Glomerular visceral epithelial cell (primary cell): ENCODE data around the gene HECW1.

ENCODE experiments used
- DNase-seq: peaks from one replicate; pipeline ENCODE4 v3.0.0-alpha.2; 2016; ENCODE audit errors: extremely low spot score

HECW1 gene

DNA sequence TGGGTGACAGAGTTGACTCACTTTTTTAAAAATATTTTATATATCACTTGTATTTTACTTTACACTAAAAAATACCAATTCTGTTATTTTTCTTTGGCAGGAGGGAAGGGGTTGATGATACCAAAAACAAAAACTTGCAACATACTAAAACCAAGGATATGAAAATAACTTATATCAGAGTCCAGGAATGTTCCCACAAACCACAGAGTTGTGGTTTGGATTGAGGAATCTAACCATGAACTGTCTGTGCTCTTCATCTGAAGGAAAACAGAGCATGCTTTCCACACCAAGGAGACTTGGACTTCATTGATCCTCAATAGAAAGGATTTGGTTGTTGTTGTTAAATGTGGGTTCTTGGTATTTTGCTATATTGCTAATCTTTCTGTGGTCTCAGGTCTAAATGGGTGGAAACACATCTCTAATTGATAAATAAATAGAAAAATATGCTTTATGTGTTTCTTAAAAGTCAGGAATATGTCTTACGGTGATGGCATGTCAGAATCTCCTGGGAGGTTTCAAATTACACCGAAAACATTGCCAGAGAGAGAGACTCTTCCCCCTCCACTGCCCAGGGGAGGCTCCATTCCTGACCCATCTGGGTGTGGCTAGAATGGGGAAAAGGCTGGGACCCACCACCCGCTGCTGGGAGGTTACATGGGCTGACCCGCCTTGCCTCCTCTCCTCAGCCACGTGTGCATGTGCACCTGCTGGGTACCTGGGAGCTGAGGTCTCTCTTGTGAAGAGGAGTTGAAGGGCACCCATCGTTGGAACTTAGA, 423.6 kb downstream of the HECW1 start:
- DNase-seq: peak; percentile 88

DNA sequence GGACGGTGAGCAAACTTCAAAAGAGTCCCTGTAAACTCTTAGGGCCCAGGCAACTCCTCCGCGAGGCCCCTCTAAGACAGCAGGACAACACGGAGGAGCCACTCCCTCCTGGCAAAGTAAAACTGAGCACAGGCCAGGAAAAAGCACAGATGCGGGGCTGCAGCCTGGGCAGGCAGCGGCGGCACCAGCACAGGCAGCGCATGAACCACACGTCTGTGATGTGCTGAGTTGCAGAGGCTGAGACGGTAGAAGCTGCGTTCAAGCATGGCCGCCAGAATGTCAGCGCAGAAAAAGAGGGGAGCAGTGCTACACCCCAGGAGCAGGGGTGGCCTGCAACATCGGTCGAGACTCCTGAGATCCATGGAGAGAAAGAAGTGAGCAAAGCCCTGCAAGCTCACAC, 424.3 kb downstream of the HECW1 start:
- no peak for DNase-seq

DNA sequence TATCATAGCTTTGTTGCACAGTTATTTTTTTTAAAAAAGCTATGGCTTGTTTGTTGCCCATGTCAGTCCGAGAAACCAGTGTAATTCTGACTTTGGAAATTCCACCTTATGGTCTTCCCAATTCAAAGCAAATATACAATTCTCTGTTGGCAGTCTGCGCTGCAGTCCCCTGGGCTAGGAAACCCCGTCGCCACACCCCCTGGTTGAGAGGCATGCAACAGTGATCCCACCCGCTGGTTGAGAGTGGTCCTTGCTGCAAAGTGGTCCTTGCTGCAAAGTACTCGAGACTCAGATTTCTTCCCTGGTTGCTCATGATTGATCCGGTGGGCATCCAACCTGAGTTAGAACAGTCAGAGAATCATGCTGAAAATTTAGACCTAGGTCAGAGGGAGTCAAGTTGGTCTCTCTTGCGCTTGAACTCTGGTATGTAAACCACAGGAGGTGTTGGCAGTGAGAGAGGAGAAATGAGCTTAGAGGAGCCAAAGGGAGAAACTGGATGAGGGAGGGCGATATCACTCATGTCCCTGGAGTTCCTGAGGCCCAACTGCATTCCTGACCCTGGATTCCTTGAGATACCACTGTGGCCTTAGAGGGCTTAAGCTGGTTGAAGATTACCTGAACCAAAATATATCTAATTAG, 425.4 kb downstream of the HECW1 start:
- peak; percentile 88 for DNase-seq

DNA sequence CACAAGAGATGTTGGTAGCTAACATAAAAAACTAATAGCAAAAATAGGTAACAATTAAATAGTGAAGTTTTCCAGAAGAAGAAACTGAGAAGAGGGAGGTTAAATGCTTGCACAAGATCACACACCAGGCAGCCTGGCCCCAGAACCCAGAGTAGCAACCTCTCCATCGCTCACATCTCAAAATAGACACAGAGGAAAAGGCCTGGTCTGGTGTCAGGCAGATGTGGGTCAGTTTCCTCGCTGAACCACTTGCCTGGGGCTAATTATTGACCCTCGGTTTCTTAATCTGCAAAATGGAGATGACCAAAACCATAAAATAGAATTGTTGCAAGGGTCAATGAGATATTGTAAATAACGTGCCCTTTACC, 425.9 kb downstream of the HECW1 start:
- DNase-seq: no peak

DNA sequence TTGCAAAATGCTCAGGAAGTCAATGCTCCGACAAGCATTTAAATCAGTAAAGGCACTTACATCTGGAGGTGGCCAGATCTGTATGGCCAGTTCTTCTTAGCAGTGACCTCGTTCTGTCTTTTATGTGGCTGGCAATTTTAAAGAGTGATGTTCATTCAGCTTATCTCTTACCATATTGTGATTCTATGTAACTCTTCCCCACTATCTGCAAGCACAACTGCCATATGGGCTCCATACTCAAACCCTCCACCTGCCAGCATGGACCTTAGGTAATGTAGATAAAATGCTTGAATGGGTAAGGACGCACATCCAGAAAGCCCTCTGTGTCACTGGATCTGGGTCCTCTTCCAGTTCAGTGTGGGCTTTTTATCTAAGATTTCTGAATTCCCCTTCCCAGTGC, 428.0 kb downstream of the HECW1 start:
- DNase-seq: no peak

DNA sequence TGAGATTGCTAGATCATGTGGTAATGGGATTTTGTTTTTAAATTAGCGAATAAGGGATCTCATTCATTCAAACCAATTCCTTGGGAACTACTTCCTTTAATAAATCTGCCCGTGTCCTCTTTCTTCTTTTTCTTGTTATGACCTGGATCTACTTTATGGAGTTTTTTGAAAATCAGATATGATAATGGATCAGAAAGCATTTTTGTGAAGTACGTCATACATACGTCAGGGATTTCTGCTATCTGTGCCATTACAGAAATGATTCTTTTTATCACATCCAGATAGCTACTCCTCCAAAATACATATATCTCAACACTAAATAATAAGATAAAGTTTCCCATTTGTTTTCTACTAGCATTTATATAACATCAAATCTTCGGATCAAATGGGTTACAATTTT, 430.3 kb downstream of the HECW1 start:
- no peak for DNase-seq

GRCh38 chr7:43546231-43546630, 433.8 kb downstream of the HECW1 start:
- no peak for DNase-seq

GRCh38 chr7:43550427-43550826, 438.0 kb downstream of the HECW1 start:
- DNase-seq: no peak

GRCh38 chr7:43552122-43552521, 439.7 kb downstream of the HECW1 start:
- no peak for DNase-seq

- DNase-seq: no peak
These were observed 441.6 kb downstream of the HECW1 start for GRCh38 chr7:43553999-43554398.

- DNase-seq: no peak
These were observed 442.0 kb downstream of the HECW1 start for GRCh38 chr7:43554423-43554822.

DNA sequence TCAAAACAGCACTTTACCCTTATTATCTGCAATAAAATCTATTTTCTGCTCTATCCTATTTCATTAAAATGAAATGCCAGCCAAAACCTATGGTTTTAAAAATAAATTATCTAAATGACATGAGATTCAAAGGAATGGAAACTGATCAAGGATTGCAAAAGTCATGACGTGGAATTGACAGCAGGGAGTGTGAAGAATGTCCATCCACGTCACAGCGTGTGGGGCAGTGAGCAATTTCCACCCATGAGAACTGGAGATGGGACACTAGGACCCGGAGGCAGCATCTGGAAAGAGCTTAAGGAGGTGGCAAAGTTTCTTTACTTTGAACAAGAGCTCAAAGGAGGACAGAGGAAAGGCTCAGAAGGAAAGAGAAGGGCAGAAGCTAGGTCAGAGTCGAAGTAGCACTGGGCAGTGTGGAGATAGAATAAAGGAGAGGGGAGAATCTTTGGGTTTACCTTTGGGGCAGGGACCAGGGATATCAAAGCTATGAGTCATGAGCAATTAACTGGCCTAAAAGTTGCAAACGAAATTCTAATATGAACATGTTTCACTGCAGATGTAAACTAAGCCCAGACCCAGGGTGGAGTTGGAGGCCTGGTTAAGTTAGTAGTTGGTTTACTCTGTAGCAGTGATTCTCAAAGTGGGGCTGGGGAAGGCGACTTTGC, 445.5 kb downstream of the HECW1 start:
- no peak for DNase-seq

- DNase-seq: no peak
These were observed 446.9 kb downstream of the HECW1 start for GRCh38 chr7:43559171-43559945.

- no peak for DNase-seq
These were observed 447.5 kb downstream of the HECW1 start for GRCh38 chr7:43559946-43560335.

DNA sequence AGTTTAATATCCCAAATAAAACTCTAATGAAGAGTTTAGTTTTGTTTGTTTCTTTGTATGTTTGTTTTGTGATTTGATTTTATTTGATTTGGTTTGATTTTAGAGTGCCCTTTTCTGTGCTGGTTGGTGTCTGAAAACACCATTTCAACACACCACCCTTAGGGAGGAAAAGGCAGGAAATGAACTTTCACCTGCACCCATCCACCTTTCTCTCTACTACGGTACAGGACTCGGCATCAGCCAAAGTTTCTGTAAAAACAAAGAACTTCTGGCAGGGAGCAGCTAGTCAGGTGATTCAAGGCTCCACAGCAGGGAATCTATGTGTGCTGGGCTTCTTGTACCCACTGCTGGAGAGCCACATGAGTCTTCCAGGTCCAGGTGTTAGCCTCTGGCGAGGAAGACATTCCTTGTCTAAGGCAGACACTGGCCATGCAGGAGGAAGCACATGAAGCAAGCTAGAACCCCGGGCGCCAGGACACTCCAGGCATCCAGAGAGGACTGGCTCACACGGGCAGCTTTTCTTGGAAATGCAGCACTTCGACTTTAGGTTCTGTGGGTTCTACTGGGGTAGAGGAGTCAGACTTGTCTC, 448.4 kb downstream of the HECW1 start:
- no peak for DNase-seq

GRCh38 chr7:43562383-43562782, 449.9 kb downstream of the HECW1 start:
- no peak for DNase-seq

DNA sequence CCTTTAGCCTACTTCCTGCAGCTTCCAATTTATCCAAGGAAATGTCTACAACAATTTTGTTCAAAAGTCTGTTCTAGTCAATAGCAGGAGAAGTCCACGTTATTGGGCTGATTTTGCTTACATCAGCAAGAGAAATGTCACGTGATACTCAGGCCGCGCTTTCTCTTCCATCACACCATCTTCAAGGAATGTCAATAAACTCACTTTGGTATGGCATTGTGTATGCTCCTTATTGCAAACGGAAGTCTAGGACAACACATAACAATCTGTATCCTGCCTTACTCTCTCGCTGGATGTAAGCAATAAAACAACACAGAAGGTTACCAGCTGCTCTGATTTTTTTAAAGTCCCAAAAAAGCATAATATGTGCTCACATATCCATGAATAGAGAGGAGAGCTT, 453.3 kb downstream of the HECW1 start:
- no peak for DNase-seq

DNA sequence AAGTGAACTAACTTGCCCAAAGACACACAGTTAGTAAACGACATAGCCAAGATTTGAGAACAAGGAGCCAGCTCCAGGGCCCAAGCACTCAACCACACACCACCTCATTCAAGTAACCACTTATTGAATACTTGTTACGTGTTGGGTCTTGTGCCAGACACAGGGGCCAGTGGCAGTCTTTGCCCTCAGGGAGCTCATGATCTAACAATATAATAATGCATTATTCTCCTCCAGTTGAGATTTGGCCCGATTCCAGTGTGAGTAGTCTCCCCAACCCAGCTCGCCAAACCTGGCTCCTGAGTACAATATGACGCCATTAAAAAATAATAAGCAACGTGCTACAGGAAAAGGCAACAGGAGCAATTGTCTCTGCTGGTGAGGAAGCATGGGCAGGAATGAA, 456.1 kb downstream of the HECW1 start:
- peak; percentile 36 for DNase-seq

DNA sequence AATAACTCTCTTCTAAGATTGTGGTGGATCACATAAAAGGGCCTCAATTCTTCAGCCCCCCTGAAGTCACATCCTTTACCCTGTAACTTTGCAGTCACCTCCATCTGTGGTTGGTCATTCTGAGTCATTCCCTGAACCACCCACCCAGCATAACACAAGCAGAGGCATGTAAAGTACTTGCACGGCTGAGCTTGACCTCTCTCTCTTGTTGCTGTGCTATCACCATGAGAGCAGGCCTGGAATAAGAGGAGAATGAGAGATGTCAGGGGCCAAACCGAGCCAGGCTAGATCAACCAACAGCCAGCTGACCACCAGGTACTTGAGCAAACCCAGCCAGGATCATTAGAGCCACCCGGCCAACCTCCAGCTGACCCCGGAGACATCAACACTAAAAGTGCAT, 457.0 kb downstream of the HECW1 start:
- DNase-seq: peak; percentile 78

- no peak for DNase-seq
These were observed 458.4 kb downstream of the HECW1 start for GRCh38 chr7:43570688-43571365.

GRCh38 chr7:43572516-43573049, 460.1 kb downstream of the HECW1 start:
- DNase-seq: peak; percentile 93
